Measurements from ENCODE around the gene BRAT1. TPM values are rescaled to one million over a fixed set of nuclear protein-coding genes. Genes with fewer than 3 reads are reported as not detected.

Gene BRAT1
- total and polyA plus RNA-seq, 8 donors: 16.3 to 119 (median 27.4) TPM

GRCh38 chr7:2529161-2530070 lies 25.9 kb downstream of the BRAT1 start:
- Histone ChIP-seq H3K4me1 (peaks cover 71 to 75% (median 72%) of the 10 kb centered on the region in 4 donors), H3K27ac (peak overlapping the region; percentile 63 to 92 (median 88)), H3K4me3 (peak overlapping the region in 1 of 4 donors; percentile 16), H3K27me3 (peaks cover 0 to 49% (median 0%) of the 10 kb centered on the region in 3 donors), H3K9me3 (no peaks in the 10 kb centered on the region), H3K36me3 (peaks cover 9 to 42% (median 27%) of the 10 kb centered on the region in 4 donors)
- intact Hi-C loops (cut with DNase I; ENCODE audit: low total_unique reads): no loop called here
- 40 to 47% (median 42%) methylated on average over 21 to 30 of the region's 30 CpGs for WGBS, 5 donors
- DNase-seq: peak; percentile 63 to 73
- TF ChIP-seq EP300 (IDR thresholded peaks at IDR 0.05) (no peak), CTCF (IDR thresholded peaks at IDR 0.05) (no peak), POLR2AphosphoS5 (IDR thresholded peaks at IDR 0.05) (no peak), POLR2A (IDR thresholded peaks at IDR 0.05) (no peak)

- intact Hi-C loops (cut with DNase I; ENCODE audit: low total_unique reads): no loop called here
- Histone ChIP-seq H3K27ac (peak overlapping the region; percentile 52 to 92 (median 88)), H3K4me1 (peaks cover 79 to 83% (median 81%) of the 10 kb centered on the region in 4 donors), H3K4me3 (peak overlapping the region in 2 of 4 donors; percentile 11 to 16), H3K36me3 (peaks cover 9 to 42% (median 27%) of the 10 kb centered on the region in 4 donors), H3K27me3 (peaks cover 0 to 57% (median 0%) of the 10 kb centered on the region in 3 donors), H3K9me3 (no peaks in the 10 kb centered on the region)
- WGBS, 5 donors: 67 to 84% (median 71%) methylated on average over 13 to 18 of the region's 18 CpGs
- TF ChIP-seq POLR2A (IDR thresholded peaks at IDR 0.05): no peak
- no peak for TF ChIP-seq CTCF (IDR thresholded peaks at IDR 0.05)
- TF ChIP-seq EP300 (IDR thresholded peaks at IDR 0.05): no peak
- TF ChIP-seq POLR2AphosphoS5 (IDR thresholded peaks at IDR 0.05): no peak
- peak in 1 of 2 donors; percentile 24 for DNase-seq
These were observed 26.7 kb downstream of the BRAT1 start for GRCh38 chr7:2528481-2529095.

GRCh38 chr7:2527505-2528467 lies 27.5 kb downstream of the BRAT1 start:
- H3K27me3 ChIP-seq: peaks cover 0 to 65% (median 0%) of the 10 kb centered on the region in 3 donors
- peak in 1 of 2 donors; percentile 65 for DNase-seq
- peaks cover 87 to 91% (median 89%) of the 10 kb centered on the region in 4 donors for H3K4me1 ChIP-seq
- peaks cover 9 to 42% (median 27%) of the 10 kb centered on the region in 4 donors for H3K36me3 ChIP-seq
- WGBS, 5 donors: 52 to 61% (median 59%) methylated on average over 17 of the region's 17 CpGs
- H3K27ac ChIP-seq: peak overlapping the region; percentile 67 to 92 (median 88)
- TF ChIP-seq POLR2AphosphoS5 (IDR thresholded peaks at IDR 0.05) (no peak), EP300 (IDR thresholded peaks at IDR 0.05) (no peak), POLR2A (IDR thresholded peaks at IDR 0.05) (no peak), CTCF (IDR thresholded peaks at IDR 0.05) (no peak)
- intact Hi-C loops (cut with DNase I; ENCODE audit: low total_unique reads): no loop called here
- no peaks in the 10 kb centered on the region for H3K9me3 ChIP-seq
- peak overlapping the region in 1 of 4 donors; percentile 16 for H3K4me3 ChIP-seq
